Activated CD8-positive, alpha-beta memory T cell treated with anti-CD3 and anti-CD28 coated beads, Interleukin-2, amount 50 U/mL, for 1 hour (primary cell): ENCODE data around the gene RERE.

Experiments
- DNase-seq: peaks from one replicate; pipeline ENCODE4 v3.0.0-alpha.2; 2020; ENCODE audit errors: extremely low read depth

Gene RERE

GRCh38 chr1:8408151-8408839 lies 409.1 kb downstream of the RERE start:
- no peak for DNase-seq

- DNase-seq, result no peak
Observed at GRCh38 chr1:8407652-8408051, 409.8 kb downstream of the RERE start.

GRCh38 chr1:8406960-8407359 lies 410.5 kb downstream of the RERE start:
- no peak for DNase-seq

- DNase-seq, result no peak
Observed at GRCh38 chr1:8406011-8406410, 411.4 kb downstream of the RERE start.

- DNase-seq, result no peak
Observed at GRCh38 chr1:8404460-8405370, 412.7 kb downstream of the RERE start.

GRCh38 chr1:8402109-8402710 lies 415.2 kb downstream of the RERE start:
- no peak for DNase-seq

GRCh38 chr1:8398677-8399076 lies 418.8 kb downstream of the RERE start:
- DNase-seq, result no peak

- no peak for DNase-seq
Observed at GRCh38 chr1:8398086-8398485, 419.4 kb downstream of the RERE start.

GRCh38 chr1:8397511-8397910 lies 419.9 kb downstream of the RERE start:
- DNase-seq, result no peak

- no peak for DNase-seq
Observed at GRCh38 chr1:8396786-8397406, 420.5 kb downstream of the RERE start.

GRCh38 chr1:8396083-8396785 lies 421.2 kb downstream of the RERE start:
- DNase-seq, result no peak

- no peak for DNase-seq
Observed at GRCh38 chr1:8395433-8395866, 422.0 kb downstream of the RERE start.

- no peak for DNase-seq
Observed at GRCh38 chr1:8394456-8395321, 422.8 kb downstream of the RERE start.

GRCh38 chr1:8392522-8392921 lies 424.9 kb downstream of the RERE start:
- DNase-seq, result no peak

- no peak for DNase-seq
Observed at GRCh38 chr1:8390707-8391106, 426.7 kb downstream of the RERE start.

GRCh38 chr1:8389958-8390535 lies 427.4 kb downstream of the RERE start:
- no peak for DNase-seq

GRCh38 chr1:8388732-8389562 lies 428.5 kb downstream of the RERE start:
- DNase-seq, result no peak

- DNase-seq, result no peak
Observed at GRCh38 chr1:8386247-8386646, 431.2 kb downstream of the RERE start.

- DNase-seq, result no peak
Observed at GRCh38 chr1:8384577-8384976, 432.9 kb downstream of the RERE start.
